HL-60 (cell line): ENCODE results near the gene PLEKHG1.

Experiments used
- DNase-seq, 2 experiments: peaks; one replicate each; pipeline ENCODE4 v3.0.0-alpha.2; 2010 to 2020; ENCODE audit warnings: low read depth in 1 of 2, low spot score in 1 of 2
- H3K27ac ChIP-seq: fragments of 250-450 bp; sonication (Bioruptor Pico); replicated peaks from 2 replicates; pipeline ENCODE4 v1.5.1; 2020; ENCODE audit warnings: mild to moderate bottlenecking, moderate library complexity
- H3K27me3 ChIP-seq: fragments of 250-450 bp; sonication (Bioruptor Pico); 2 replicates; pipeline ENCODE4 v1.5.1; 2021; ENCODE audit warnings: mild to moderate bottlenecking, moderate library complexity; ENCODE audit not compliant: insufficient read depth, poor library complexity, severe bottlenecking
- H3K4me3 ChIP-seq: replicated peaks from 2 replicates; pipeline ENCODE4 v1.5.1; 2011; ENCODE audit warnings: mild to moderate bottlenecking, control low read depth, low read length; ENCODE audit not compliant: insufficient read depth
- GABPA ChIP-seq: IDR thresholded peaks from 2 replicates; pipeline ENCODE4 v1.6.1; 2012; ENCODE audit warnings: low read depth
- POLR2AphosphoS5 ChIP-seq: IDR thresholded peaks from 2 replicates; pipeline ENCODE4 v1.6.1; 2012; ENCODE audit warnings: low read depth
- SPI1 ChIP-seq: IDR thresholded peaks from 2 replicates; pipeline ENCODE4 v1.6.1; 2012; ENCODE audit warnings: low read depth, mild to moderate bottlenecking, borderline replicate concordance
- TF ChIP-seq, protein P1 (sequence below): IDR thresholded peaks from 2 replicates; pipeline ENCODE4 v1.6.1; 2012; ENCODE audit warnings: low read depth; ENCODE audit not compliant: insufficient replicate concordance
- TF ChIP-seq, protein P2 (sequence below): IDR thresholded peaks from one replicate; pipeline ENCODE4 v1.5.1; 2011; ENCODE audit warnings: low read length, control low read depth, inconsistent platforms; ENCODE audit not compliant: insufficient read depth

PLEKHG1 gene

DNA sequence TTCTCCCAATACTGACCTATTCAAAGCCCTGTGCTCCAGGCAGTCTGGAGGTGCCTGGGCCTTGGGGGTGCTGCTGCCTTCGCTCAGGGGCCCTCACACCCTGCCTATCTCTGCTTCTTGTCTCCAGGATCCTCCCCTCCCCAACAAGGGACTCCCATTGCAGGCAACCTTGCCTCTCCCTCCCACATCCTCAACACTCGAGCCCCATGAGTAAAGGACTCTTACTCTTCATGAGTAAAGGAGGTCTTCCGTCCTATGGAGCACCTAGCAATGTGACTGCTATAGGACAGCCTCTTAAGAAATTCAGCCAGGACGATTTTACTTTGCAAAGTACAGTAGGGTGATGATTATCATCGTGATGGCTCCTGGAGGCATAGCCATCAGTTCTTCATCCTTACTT, 24.5 kb downstream of the PLEKHG1 start:
- Histone ChIP-seq H3K27ac (no peak overlapping the region), H3K4me3 (no peak overlapping the region), H3K27me3 (peaks cover 3% of the 10 kb centered on the region)
- no peak for TF ChIP-seq GABPA
- TF ChIP-seq SPI1 = no peak
- TF ChIP-seq, protein P1, sequence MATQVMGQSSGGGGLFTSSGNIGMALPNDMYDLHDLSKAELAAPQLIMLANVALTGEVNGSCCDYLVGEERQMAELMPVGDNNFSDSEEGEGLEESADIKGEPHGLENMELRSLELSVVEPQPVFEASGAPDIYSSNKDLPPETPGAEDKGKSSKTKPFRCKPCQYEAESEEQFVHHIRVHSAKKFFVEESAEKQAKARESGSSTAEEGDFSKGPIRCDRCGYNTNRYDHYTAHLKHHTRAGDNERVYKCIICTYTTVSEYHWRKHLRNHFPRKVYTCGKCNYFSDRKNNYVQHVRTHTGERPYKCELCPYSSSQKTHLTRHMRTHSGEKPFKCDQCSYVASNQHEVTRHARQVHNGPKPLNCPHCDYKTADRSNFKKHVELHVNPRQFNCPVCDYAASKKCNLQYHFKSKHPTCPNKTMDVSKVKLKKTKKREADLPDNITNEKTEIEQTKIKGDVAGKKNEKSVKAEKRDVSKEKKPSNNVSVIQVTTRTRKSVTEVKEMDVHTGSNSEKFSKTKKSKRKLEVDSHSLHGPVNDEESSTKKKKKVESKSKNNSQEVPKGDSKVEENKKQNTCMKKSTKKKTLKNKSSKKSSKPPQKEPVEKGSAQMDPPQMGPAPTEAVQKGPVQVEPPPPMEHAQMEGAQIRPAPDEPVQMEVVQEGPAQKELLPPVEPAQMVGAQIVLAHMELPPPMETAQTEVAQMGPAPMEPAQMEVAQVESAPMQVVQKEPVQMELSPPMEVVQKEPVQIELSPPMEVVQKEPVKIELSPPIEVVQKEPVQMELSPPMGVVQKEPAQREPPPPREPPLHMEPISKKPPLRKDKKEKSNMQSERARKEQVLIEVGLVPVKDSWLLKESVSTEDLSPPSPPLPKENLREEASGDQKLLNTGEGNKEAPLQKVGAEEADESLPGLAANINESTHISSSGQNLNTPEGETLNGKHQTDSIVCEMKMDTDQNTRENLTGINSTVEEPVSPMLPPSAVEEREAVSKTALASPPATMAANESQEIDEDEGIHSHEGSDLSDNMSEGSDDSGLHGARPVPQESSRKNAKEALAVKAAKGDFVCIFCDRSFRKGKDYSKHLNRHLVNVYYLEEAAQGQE = no peak
- TF ChIP-seq POLR2AphosphoS5 = no peak
- TF ChIP-seq, protein P2, sequence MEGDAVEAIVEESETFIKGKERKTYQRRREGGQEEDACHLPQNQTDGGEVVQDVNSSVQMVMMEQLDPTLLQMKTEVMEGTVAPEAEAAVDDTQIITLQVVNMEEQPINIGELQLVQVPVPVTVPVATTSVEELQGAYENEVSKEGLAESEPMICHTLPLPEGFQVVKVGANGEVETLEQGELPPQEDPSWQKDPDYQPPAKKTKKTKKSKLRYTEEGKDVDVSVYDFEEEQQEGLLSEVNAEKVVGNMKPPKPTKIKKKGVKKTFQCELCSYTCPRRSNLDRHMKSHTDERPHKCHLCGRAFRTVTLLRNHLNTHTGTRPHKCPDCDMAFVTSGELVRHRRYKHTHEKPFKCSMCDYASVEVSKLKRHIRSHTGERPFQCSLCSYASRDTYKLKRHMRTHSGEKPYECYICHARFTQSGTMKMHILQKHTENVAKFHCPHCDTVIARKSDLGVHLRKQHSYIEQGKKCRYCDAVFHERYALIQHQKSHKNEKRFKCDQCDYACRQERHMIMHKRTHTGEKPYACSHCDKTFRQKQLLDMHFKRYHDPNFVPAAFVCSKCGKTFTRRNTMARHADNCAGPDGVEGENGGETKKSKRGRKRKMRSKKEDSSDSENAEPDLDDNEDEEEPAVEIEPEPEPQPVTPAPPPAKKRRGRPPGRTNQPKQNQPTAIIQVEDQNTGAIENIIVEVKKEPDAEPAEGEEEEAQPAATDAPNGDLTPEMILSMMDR = no peak
- no peak for DNase-seq

DNA sequence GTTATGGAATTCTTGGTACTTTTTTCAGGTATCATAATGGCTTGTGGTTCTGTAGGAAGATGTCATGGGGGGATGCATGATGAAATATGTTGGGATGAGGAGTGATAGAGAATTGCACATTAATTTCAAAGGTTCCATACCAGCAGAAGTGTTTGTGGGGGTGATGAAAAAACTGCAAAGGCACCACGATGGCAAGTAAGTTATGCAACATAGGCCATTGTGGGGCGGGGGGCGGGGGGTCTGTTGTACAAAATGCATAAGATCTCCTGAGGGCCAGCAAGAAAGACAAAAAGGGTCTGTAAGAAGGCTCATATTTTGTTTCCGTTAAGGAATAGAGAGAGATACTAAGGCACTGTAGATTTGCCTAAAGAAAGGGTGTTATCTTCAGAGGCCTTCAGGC, 26.2 kb downstream of the PLEKHG1 start:
- H3K4me3 ChIP-seq = no peak overlapping the region
- no peak for TF ChIP-seq GABPA
- TF ChIP-seq SPI1 = no peak
- TF ChIP-seq, protein P1 = no peak
- TF ChIP-seq, protein P2 = no peak
- TF ChIP-seq POLR2AphosphoS5 = no peak
- DNase-seq = no peak
- H3K27ac ChIP-seq = no peak overlapping the region
- peaks cover 3% of the 10 kb centered on the region for H3K27me3 ChIP-seq

DNA sequence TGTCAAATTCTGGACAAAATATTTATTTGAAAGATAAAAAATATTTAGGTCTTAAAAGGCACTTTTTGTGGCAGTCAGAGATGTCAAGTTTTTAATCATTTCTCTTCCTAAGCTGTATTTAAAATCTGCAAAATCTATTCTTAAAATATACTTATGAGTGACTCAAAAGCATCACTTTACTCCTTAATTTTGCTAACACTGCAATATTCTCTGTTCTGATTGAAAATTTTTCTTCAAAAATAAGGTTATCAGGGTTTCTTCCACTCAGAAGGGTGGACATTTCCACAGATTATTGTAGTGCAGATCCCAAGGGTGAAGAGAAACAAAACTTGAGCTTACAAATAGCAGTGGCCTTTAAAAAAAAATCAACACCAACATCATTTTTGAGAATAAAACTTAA, 27.5 kb downstream of the PLEKHG1 start:
- no peak for DNase-seq
- Histone ChIP-seq H3K27me3 (peaks cover 3% of the 10 kb centered on the region), H3K27ac (no peak overlapping the region), H3K4me3 (no peak overlapping the region)
- no peak for TF ChIP-seq GABPA
- TF ChIP-seq, protein P1 = no peak
- no peak for TF ChIP-seq POLR2AphosphoS5
- no peak for TF ChIP-seq SPI1
- TF ChIP-seq, protein P2 = no peak
